HG02973 (cell line): ENCODE measurements around the gene OBSL1.

Source experiments
- ATAC-seq: cut with Tn5 transposase; IDR thresholded peaks from one replicate; pipeline ENCODE4 v1.9.1; 2021; ENCODE audit warnings: moderate library complexity; ENCODE audit not compliant: unreplicated experiment

OBSL1 gene

GRCh38 chr2:219515874-219516629 is 55.3 kb downstream of the OBSL1 start:
- no peak for ATAC-seq

GRCh38 chr2:219514836-219515235 is 56.5 kb downstream of the OBSL1 start:
- no peak for ATAC-seq

DNA sequence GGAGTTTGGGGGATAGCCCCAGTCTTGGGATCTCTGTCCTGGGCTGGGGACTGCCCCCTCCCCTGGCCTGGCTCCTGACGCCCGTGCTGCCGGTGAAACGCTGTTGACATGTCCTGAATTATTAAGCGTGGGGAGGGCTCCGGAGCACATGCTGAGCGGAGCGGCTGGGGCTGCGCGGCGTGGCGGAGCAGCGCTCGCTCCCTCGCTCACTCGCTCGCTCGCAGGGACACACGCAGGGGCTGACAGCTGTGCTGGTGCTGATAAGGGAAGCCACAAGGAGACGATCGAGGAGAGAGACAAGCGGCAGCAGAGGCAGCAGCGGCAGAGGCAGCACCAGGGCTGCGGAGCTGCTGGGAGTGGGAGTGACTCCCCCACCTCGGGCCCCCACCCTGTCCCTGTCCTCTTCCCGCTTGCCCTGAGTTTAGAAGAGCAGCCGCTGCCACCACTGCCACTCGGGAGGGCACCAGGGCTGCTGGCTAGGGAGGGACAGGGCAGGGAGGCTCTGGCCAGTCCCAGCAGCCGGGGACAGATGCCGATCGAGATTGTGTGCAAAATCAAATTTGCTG is 57.1 kb downstream of the OBSL1 start, which contains the start of gene ASIC4:
TSS of gene ASIC4 (plus strand) at position 287 of the 566 bp plus-strand sequence. CDS start at position 530, 243 bp downstream.
- ATAC-seq = no peak

DNA sequence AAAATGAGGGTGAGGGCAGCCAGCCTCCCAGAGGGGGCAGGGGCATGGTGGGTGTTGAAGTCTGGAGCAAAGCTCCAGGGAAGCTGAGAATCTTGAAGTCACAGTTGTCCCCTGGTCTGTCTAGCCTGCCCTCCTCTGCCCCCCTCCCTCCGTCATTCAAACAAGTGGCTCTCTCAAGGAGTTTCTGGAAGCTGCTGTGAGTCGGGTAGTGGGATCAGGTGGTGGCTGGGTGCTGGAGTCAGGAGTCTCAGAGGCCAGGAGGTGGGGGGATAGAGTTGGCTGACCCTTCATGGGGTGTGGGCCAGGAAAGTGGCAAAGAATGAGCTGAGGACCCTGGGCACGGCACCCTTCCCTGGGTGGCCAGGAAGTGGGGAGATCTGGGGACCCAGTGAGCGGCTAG is 57.6 kb downstream of the OBSL1 start:
- no peak for ATAC-seq

- no peak for ATAC-seq
These were observed 58.7 kb downstream of the OBSL1 start for GRCh38 chr2:219512524-219513216.

GRCh38 chr2:219511547-219512325 is 59.6 kb downstream of the OBSL1 start:
- no peak for ATAC-seq

DNA sequence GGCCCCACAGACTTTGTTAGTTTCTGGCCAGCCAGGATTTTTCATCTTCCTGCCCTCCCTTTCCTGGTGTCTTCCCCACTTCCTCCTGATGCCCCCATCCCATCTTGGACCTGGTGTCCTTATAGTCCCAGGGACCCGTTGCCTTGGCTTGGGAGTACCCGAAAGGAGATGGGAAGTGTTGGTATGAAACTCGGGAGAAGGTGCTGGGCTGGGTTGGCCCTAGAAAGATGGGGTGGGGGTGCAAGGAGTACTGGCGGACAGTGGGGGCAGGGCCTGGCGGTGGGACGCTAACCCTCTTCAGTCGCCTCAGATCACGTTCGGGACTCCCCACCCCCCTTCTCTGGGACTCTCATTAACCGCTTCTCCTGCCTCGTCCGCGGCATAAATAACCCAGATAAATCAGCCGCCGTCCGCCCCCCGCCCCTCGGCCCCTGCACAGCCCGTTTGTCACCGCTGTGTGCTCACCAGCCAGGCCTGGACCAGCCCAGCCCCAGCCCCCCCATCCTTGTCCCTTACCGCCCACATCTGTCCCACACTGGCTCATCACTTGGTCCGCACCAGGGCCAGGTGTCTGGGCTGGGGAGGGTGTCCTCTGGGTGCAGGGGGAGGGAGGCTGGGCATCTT is 60.7 kb downstream of the OBSL1 start:
- no peak for ATAC-seq

GRCh38 chr2:219509780-219510511 is 61.4 kb downstream of the OBSL1 start:
- peak; percentile 70 for ATAC-seq

- ATAC-seq = peak; percentile 12
These were observed 62.2 kb downstream of the OBSL1 start for GRCh38 chr2:219508971-219509779.

- no peak for ATAC-seq
These were observed 63.0 kb downstream of the OBSL1 start for GRCh38 chr2:219508444-219508734.

DNA sequence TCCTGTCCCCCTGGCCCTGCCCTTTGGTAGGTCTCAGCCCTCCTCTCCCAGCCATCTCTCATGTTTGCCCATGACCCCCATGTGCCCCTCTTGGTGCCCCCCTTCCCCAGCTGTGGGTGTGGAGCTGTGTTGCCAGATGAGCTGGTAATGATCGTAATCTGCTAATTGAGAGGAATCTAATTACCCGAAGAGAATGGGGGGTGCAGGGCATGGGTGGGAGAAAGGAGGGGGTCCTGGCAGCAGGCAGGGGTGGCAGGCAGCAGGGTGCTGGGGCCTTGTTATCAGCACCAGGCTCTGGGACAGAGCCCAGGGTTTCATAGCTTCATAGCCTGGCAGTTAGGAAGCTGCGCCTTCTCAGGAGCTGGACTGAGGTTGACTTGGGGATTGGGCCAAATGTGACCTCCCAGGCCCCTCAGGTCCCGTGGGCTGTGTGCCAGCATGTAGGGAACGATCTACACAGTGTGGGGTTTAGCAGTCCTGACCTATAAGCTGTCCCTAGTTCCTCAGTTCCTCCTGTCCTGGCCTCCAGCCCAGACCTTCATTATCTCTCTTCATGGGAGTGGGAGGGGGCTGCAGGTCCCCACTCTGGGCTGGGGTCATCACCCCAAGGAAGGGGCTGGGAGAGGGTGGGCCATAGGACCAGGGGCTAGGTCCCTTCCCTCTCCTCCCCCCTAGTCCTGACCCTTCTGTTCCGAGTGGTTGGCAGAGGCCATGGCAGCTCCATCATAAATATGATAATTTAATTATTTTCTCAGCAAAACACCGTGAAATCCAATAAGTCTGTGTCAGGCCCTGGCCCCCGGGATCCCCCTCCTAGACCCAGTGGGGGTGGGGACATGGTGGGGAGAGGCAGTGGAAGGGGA is 63.5 kb downstream of the OBSL1 start:
- no peak for ATAC-seq

- ATAC-seq = no peak
These were observed 64.4 kb downstream of the OBSL1 start for GRCh38 chr2:219506802-219507526.

DNA sequence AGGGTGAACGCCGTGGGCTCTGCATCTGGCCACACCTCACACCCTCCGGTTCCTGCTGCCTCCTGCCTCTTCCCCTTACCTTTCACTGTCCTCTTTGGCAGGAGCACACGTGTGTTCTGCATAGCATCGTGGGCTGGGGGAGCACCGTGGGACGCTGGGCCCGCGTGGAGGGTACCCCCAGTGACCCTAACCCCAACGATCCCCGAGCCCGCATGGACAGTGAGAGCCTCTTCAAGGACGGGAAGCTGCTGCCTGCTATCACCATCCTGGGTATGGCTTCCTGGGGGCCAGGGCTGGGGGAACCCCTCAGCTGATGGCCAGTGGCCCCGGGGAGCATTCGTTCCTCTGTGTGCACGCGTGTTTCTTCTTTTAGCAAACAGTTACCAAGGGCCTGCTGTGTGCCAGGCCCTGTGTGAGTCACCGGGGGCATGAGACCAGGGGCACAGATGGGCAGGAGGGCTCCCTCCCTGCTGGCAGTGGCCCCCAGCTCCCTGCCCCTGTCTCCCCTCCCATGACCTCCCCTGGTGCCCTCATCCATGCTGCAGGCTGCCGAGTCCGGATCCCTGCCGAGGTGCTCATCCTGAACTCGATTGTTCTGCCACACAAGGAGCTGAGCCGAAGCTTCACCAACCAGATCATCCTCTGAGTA is 65.1 kb downstream of the OBSL1 start:
- no peak for ATAC-seq

DNA sequence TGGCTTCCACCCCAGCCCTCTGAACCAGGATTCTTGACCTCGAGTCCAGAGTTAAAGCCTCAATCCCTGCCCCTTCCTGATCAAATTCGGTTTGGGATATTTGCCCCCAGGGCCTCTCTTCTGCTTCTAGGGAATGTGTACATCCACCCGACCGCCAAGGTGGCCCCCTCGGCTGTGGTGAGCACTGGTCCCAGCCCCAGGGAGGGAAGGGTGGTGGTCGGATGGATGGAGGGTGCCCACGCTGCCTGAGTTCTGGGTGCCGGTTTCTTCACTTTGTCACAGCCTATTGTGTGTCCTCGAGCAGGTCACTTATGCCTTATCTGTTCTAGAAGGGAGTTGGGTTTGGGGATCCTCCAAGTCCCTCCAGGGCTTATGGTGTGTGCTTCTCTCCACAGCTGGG is 65.8 kb downstream of the OBSL1 start:
- ATAC-seq = no peak

- no peak for ATAC-seq
These were observed 68.7 kb downstream of the OBSL1 start for GRCh38 chr2:219502618-219503017.

DNA sequence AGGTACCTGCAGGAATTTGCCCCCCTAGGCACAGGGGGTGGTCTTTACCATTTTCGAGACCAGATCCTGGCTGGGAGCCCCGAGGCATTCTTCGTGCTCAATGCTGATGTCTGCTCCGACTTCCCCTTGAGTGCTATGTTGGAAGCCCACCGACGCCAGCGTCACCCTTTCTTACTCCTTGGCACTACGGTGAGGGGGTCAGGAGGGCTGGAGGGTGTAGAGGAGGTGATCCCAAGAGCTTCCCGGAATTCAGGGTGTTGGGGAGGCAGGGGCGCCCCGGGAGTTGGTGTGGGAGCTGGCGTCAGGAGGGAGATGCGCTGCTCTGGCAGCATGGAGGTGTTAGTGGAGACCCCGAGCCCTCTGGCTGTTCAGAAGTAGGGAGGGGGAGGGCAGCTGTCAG is 69.5 kb downstream of the OBSL1 start:
- ATAC-seq = no peak
